HG02610 (cell line): ENCODE data around the gene CDHR1.

Experiments used
- ATAC-seq: cut with Tn5 transposase; IDR thresholded peaks from one replicate; pipeline ENCODE4 v1.9.1; 2021; ENCODE audit warnings: mild to moderate bottlenecking, moderate library complexity; ENCODE audit not compliant: unreplicated experiment

CDHR1 gene

DNA sequence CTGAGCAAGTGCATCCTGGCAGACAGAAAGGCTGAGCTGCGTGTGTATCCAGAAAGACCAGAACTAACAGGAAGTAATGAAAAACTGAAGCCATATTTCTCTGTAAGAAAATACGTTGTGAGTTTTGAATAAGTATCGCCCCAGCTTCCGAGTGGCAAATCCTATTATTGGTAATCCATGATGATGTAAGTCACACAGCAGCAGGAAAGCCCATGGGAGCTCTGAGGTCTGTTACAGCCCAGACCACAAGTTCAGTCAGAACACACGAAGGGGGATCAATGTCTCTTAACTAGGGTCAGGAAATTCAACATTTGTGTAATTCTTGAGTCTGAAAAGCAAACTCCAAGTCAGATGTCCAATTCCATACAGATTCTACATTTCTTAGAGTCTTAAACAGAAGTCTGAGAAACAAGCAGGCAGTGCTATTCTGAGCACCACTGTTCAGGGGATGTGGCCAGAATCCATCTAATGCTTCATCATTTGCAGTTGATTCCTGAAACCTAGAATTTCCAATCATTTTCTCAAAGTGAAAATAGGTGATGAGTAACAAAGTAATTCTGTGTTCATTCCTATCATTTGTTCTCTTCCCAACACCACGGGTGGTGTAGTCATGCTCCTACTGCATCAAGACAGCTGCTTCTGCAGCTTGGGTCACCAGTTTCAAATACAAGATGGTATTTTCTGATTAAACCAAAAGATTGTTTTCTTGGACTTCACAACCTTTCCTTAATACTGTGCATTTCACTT lies 31.3 kb downstream of the CDHR1 start, which contains the start of gene LRIT2:
LRIT2 (minus strand) TSS at position 118 of the 747 bp plus-strand sequence; CDS start at position 94, 24 bp downstream.
- ATAC-seq = no peak

DNA sequence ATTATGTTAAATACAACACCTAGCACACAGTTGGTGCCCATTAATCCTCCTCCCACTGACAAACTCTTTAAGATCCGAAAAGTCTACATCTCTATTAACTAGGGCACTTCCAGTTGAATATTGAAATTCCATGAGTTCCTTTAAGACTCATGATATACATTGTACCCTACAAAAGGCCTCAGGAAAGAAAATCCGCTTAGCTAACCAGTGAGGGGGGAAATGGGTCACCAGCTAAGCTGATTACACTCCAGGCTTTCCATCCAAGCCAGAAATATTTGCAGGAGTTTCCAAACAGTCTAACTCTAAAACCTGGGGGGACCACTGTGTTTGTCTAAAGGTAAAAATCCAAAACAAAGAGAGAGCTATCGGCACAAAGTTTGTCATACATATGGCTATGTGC lies 32.3 kb downstream of the CDHR1 start:
- ATAC-seq = no peak

DNA sequence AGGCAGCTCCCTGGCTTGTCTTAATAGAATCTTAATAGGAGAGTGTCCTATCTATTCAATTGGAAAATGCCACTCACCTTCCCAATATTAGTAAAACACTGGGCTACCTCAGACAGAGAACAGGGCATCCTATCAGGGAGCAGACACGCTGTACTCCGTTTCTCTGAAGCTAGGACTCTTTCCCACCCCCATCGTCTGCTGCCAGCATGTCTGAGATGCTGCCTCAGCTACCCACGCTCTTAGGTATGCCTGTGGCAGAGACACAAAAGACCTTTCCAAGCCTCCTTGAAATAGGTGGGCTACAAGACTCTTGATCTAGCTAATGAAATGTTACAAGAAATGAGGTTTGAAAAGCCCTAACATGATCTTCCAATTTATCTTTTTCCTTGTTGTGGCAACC lies 33.5 kb downstream of the CDHR1 start:
- no peak for ATAC-seq

DNA sequence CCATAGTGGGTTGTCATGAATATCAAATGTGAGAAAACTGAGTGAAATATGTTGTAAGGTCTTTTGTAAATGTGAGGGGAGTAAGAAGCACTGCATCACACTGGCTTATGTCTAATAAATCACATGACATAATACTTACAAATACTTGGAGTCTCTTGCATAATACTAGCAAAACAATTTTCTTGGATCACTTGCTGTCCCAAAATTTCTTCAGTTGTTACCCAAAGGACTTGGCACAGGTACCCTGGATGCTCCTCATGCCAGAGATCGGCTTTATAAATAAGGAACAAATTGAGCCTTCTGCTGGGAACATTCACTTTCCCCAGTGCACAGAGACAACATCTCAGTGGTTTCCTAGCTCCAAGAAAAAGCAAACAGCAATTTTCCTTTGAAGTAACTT lies 36.0 kb downstream of the CDHR1 start:
- no peak for ATAC-seq

DNA sequence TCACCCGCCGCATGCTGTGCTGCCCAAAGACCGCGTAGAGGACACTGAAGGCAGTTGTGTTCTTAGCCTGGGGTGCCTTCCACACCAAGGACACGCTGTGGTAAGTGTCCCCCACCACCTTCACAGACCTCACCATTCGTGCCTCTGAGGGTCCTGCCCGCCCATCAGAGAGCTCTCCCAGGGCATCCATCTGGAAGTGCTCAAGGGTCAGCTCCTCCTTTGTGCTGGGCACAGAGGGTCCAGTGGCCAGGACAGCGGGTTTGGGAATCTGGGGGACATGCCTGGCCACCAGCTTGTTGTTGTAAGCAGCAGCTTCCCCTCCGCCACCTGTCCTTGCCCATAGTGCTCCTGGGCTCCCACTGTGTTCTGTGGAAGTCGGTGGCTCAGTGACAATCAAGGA lies 38.0 kb downstream of the CDHR1 start:
- no peak for ATAC-seq

DNA sequence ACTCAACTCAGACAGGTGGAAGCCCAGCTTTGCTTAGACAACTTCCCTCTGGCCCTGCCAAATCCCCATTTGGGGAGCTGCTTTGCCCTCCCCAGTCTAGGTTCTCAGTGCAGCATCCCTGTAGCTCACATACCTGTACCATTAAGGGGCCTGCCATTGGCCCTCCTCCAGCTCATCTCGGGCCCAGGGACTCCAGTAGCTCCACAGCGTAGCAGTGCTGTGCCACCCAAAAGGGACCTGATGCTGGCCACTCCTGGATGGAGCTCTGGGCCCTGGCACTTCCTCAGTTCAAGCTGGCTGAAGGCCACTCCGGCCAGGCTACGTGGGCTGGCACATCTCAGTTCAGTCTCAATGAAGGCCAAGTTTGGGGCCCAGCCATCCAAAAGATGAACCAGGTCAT lies 39.6 kb downstream of the CDHR1 start:
- no peak for ATAC-seq

DNA sequence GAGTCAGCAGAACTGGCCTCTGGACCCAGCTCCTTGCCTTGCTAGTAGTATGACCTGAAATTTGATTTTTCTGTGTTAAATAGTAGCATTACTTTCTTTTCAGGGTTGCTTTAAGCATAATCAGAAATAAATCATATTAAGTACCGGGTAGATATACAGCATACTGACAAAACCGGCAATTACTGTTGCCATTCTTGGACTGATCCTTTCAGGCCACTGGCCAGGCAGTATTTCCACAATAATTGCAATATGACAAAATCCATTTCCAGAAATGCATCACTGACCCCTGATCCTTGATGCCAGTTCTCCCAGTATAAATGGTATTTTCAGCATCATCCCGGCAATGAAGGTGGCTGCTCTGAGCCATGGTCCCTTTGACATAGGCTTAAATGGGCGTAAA lies 40.1 kb downstream of the CDHR1 start:
- no peak for ATAC-seq

DNA sequence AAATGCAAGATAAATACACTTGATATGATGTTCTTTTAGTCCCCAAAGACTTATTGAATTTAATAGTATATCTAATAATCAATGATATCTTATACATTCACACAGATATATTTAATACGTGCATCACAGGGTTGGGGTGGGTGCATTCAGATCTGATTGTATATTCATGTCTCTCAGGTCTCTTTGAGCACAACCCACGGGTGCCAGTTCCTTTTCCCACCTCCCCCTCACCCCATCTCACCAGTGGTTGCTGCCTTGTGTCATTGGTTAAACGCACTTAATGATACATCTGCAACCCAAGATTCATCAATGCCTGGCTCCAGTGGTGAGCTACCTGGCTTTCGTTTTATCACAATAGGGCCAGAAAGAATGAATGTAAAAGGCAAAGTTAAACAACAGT lies 40.8 kb downstream of the CDHR1 start:
- no peak for ATAC-seq

DNA sequence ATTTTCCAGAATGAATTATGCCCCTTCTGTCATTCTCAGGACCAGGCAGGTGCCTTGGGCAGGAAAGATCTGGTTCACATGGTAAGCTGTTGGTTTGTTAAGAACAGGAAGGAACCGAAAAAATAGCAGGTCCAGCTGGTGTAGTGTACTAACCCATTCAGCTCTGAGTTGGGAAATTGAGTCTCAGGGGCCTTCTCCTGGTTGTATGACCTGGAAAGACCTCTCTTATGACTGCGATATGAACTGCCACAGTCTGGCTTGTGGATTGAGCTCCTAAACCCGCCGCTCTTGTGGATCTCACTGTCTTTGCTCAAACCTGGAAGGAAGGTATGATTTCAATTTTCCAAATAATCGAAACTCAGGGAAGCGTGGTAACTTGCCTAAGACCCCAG lies 42.5 kb downstream of the CDHR1 start:
- ATAC-seq = no peak

DNA sequence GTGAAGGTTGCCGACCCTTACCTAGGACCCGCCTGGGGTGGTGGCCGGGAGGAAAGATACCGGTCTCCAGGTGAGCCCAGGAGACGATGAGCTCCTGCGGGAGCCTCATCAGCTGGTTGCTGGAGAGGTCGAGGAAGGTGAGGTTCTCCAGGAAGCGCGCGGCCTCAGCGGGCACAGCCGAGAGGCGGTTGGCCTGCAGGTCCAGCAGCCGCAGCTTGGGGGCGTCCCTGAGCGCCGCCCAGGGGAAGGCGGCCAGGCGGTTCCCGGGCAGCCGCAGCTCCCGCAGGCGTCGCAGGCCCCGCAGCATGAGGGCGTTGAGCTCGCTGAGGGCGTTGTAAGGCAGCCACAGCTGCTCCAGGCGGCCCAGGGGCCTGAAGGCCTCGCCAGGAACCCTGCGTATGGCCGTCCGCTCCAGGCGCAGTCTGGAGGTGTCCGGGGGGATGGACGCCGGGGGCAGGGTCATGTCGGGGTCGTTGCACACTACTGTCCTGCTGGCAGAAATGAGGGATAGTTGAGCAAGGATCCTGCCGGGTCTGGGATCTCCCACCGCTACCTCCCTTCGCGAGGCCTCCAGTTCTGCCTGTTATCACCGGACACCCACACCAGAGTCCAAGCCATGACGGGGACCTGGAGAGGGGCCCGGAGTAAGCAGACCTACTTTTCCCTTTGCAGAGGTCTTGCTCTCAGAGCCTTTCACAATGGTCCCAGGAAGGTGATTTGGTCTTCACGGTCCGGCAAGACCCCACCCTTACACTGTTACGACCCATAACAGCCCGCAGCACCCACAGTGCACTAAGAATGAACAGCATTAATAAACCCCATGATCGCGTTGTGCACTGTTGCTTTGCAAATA lies 43.1 kb downstream of the CDHR1 start:
- no peak for ATAC-seq

DNA sequence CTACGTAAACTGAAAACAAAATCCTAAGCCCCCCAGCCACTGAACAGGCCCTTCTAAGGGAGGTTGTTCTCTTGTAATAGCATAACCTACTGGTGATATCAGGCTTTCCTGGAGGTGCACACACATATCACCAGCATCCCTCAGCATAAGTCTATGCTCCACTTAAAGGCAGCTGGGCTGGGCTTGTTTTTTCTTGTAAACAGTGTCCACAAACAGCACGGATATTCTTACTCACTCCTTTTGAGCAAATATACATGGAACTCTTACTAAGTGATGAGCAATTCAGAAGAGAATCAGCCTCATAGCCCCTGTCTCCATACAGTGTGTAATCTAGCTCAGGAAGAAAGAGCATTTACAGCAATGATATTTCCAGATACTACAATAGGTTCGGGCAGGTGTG lies 44.6 kb downstream of the CDHR1 start:
- ATAC-seq = no peak

DNA sequence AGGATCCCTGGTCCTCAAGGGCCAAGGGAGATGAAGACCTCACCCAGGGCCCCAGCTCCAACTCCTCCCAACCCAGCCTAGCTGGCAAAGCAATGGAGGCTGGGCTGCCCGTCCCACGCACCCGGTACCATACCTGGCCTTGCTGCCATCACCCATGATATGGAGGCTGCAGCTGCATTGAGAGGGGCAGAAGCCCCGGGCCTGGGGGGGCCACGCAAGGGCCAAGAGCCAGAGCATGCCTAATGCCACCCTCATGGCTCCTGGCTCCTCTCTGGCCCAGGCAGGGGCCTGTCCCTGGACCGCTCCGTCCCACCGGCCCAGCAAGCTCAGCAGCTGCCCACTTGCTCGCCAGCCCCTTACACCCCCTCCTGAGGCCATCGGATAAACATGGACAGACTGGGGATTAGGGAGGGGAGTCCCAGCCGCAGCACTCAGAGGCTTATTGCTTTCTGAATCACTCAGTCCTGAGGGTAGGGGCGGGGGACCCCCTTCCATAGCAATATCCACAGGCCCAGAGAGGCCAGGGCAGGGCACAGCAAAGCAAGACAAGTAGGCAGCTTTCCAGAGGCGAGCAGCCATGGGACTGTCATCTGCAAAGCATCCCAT lies 47.0 kb downstream of the CDHR1 start, which contains the start of gene LRIT1:
LRIT1 (minus strand) TSS at position 362 of the 606 bp plus-strand sequence; CDS start at position 255, 107 bp downstream.
- ATAC-seq = no peak

DNA sequence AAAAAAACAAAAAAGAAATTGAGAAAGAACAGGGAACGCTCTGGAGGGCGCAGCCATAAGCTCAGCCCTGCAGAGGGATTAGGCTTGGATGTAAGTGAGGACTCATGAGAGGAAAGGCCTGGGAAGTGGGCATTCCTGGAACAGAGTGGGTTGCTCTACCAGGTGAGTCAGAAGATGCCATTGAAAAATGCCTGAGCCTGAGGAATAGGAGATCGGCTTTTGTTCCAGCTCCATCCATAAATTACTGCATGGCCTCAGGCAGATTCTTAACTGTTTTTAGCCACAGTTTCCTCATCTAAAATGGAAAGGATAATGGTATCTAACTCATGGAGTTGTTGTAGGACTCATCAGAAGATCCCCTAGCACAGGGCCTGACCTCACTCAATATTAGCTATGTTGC lies 49.4 kb downstream of the CDHR1 start:
- no peak for ATAC-seq

DNA sequence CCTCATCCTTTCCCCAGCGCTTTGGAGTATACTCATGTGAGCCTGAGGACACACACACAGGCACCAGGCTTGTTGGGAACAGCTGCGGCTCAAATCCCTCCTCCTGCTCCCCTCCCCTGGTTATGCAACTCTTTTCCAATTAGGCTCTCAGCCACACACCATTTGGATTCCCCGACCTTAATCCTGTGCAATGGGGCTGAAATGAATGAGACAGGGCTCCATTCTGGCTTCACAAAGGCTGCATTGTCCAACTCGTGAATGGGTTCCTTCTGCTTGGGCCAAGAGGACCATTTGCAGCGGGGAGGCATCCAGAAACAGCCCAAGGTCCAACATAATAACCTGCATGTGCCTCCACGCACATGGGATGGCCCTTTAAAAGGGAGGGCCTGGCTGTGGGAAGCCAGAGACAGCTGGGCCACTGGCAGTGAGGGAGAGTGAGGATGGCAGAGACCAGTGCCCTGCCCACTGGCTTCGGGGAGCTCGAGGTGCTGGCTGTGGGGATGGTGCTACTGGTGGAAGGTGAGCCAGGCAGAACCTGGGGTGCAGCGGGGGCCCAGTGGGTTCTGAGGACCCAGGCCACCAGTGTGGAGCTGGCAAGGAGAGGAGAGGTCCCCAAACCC lies 50.4 kb downstream of the CDHR1 start, which contains the start of gene RGR:
RGR (plus strand) TSS at position 403 of the 620 bp plus-strand sequence; CDS start at position 441, 38 bp downstream.
- no peak for ATAC-seq

DNA sequence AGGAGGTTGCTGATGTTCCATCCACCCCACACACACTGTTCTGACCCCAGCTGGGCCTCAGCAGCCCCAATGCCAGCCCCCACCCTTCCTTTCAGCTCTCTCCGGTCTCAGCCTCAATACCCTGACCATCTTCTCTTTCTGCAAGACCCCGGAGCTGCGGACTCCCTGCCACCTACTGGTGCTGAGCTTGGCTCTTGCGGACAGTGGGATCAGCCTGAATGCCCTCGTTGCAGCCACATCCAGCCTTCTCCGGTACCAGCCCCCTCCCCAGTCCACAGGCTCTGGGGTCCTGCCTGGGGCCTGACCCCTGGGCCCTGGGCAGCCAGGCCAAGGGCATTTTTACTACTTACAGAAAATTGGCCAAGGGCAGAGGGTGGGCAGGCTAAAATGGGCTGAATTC lies 53.2 kb downstream of the CDHR1 start:
- no peak for ATAC-seq

DNA sequence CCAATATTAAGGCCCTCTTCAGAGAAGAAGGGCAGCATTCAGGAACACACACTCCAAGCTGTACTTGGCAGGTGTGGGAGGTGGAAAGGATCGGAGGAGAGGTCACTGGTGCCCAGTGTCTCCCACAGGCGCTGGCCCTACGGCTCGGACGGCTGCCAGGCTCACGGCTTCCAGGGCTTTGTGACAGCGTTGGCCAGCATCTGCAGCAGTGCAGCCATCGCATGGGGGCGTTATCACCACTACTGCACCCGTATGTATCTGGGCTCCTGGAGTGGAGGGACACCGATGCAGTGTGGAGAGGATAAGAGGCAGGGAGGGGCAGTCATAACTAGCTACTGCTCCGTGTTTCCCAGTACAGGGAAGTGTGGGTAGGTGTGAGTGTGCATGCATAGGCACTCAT lies 54.5 kb downstream of the CDHR1 start:
- ATAC-seq = no peak

DNA sequence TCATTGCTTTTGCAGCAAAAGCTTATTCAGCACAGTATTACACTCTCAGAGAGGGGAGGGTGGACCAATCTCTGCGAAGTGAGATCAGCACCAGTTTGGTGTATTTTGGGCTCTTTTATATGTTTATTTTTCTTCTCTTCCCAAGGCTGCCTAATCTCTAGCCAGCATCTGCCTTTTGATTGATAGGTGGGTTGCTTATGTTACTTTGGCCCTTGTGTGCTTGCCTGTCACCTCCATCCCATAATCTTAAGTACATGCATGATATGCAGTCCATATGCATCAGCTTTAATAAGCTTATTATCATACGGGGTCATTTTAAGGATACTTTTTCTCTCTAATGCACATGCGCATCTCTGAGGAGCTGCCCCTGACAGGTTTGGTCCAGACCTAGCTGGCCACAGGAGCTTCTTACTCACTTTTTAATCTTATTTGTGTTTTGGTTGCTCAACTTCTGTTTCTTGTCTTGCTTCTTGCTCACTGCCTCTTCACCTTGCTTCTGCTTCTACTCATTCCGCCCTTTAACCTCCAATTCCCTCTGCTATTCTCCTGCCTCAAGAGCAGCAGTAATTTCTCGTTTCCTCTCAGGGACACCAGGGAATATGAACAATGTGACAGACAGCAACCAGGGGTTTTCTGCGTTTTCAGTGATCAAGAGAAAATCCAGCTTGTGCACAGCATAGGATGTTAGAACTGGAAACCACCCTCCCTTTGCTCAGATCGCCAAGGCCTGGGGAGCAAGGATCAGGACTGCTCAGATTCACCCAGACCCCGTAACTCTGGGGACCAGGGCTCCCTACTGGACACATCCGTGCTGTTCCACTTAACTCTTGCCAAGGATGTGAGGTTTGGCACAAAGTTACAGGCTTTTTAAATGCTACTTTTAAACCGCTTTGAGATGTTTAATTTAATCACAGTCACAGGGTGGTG lies 60.5 kb downstream of the CDHR1 start:
- ATAC-seq = no peak

DNA sequence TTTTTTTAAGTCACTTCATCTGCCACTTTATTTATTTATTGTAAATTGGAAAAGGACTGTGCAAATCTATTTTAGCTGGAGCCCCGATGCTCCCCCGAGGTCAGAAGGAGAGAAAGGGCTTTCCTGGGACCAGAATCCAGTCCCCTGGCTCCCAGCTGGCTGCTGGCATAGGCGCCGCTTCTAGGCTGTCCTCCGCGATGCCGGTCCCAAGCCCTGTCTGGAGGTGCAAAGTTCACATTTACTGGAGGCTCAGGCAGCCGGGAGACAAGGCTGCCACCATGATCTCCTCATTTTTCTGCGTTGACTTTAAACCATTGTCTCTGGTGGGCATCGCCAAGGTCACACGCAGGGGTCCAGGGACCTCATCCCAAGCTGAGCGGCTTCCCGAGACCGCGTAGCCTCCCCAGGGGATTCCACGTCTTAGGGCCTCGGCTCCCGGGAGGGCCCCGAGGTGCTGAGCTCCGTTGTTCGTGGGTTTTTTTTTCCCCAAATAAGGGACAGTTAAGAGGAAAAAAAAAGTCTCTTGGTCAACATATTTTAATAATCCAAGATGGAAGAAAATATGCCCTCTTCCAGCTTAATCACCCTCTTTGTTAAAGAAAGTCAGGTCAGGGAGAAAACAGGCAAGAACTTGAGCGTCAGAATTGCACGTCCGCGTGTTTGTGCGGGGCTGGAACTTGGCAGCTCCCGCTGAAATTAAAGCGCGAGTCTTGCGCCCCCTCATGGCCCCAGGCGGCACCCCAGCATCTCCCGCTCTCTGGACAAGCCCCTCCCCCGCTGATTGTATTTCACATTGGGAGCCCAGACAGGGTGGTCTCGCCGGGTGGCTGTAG lies 62.4 kb downstream of the CDHR1 start:
- no peak for ATAC-seq

DNA sequence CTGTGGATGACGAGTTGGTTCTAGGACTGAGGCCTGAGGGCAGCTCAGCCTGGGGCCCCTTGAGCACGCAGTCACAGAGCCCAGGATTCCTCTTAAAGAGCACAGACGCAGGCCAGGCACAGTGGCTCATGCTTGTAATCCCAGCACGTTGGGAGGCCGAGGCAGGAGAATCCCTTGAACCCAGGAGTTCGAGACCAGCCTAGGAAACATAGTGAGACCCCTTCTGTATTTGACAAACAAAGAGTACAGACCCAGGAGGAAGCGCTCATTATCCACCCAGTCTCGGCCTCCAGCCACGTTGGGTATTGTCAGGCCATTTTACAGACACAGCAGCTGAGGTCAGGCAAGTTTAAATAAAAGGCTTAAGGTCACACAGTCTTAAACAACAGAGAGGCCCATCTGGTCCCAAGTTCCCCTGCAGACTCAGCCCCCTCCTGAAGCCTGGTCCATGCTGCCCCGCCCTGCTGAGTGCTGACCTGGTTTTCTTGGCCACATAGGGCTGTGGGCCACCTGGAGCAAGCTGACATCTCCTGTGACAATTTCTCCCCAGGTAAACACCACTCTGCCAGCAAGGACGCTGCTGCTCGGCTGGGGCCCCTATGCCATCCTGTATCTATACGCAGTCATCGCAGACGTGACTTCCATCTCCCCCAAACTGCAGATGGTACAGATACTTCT lies 63.1 kb downstream of the CDHR1 start:
- ATAC-seq = no peak
